GM12801 (cell line): ENCODE measurements around the gene HMGN1.

Source experiments
- TF ChIP-seq, protein P1 (sequence below): IDR thresholded peaks from one replicate; pipeline ENCODE4 v1.5.1; 2011; ENCODE audit warnings: control low read depth; ENCODE audit not compliant: insufficient read length; ENCODE audit errors: extremely low read depth

HMGN1 gene

DNA sequence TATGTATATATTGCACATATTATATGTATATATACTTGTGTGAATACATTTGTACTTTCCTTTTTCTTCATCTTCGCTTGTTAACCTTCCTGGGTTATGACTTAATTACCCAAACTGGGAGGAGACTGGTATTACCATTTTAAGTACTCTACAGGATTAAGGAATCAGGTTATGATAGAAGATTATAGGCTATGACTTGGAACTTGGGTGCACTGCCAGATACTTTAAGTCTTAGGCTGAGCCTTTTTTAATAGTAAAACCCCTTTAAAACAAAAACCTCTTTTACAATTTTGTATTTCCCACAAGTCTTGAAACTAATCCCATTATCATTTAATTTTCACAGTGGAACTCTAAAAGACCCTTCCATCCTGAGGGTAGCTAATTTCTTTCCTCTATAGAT, 41.4 kb downstream of the HMGN1 start:
- TF ChIP-seq, protein P1, sequence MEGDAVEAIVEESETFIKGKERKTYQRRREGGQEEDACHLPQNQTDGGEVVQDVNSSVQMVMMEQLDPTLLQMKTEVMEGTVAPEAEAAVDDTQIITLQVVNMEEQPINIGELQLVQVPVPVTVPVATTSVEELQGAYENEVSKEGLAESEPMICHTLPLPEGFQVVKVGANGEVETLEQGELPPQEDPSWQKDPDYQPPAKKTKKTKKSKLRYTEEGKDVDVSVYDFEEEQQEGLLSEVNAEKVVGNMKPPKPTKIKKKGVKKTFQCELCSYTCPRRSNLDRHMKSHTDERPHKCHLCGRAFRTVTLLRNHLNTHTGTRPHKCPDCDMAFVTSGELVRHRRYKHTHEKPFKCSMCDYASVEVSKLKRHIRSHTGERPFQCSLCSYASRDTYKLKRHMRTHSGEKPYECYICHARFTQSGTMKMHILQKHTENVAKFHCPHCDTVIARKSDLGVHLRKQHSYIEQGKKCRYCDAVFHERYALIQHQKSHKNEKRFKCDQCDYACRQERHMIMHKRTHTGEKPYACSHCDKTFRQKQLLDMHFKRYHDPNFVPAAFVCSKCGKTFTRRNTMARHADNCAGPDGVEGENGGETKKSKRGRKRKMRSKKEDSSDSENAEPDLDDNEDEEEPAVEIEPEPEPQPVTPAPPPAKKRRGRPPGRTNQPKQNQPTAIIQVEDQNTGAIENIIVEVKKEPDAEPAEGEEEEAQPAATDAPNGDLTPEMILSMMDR: no peak

DNA sequence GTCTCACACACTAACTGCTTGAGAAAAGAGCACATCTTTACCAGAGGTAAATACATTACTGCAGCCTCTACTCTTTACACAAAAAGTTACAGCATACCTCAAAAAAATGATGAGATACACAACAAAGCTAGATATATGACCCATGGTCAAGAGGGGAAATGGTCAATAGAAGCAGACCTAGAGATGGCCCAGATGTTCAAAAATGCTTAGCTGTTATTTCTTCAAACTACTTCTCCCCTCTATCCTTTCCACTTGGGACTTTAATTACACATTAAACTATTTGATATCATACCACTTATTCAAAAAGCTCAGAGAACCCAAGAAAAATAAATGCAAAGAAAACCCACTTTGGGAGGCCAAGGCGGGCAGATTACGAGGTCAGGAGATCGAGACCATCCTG, 48.3 kb downstream of the HMGN1 start:
- TF ChIP-seq, protein P1: no peak

DNA sequence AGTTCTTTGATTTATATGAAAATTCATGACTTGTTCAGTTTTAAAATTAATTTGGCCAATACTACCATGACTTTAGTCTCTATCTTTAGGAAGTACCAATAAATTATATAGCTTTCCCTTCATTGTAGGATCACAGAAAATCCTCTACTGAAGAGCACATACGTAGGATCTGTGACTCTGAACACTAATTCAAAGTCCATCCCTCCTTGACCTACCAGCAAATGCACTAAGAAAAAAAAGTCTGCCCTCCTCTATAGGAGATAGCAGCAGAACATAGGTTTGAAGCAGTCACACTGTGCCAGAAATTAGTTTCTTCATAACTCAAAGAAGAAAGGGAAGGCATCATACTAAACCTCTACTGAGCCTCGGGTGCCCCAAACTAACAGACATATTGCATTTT, 52.0 kb downstream of the HMGN1 start:
- TF ChIP-seq, protein P1: no peak
